22Rv1 (cell line): Measurements from ENCODE around the gene ANKRD33B.

ENCODE experiments used
- CTCF ChIP-seq: fragments of 450-650 bp; IDR thresholded peaks from 2 replicates; pipeline ENCODE4 v1.5.1; 2017; ENCODE audit warnings: mild to moderate bottlenecking
- ZFX ChIP-seq: fragments of 450-650 bp; IDR thresholded peaks from 2 replicates; pipeline ENCODE4 v1.6.1; 2017; ENCODE audit warnings: antibody characterized with exemption, borderline replicate concordance

GRCh38 chr5:10546186-10546585 lies 17.7 kb upstream of the ANKRD33B start:
- TF ChIP-seq CTCF (no peak), ZFX (no peak)
